BE2C (cell line): ENCODE measurements around the gene PLEKHF1.

Source experiments
- DNase-seq: peaks from one replicate; pipeline ENCODE4 v3.0.0-alpha.2; 2020
- H3K27me3 ChIP-seq: fragments of 250-450 bp; sonication (Bioruptor Pico); 2 replicates; pipeline ENCODE4 v1.5.1; 2020; ENCODE audit warnings: mild to moderate bottlenecking
- H3K36me3 ChIP-seq: fragments of 250-450 bp; sonication (Bioruptor Pico); 2 replicates; pipeline ENCODE4 v1.5.1; 2020; ENCODE audit warnings: mild to moderate bottlenecking
- H3K4me1 ChIP-seq: fragments of 250-450 bp; sonication (Bioruptor Pico); 2 replicates; pipeline ENCODE4 v1.5.1; 2020
- H3K4me3 ChIP-seq: 2 replicates; pipeline ENCODE4 v1.5.1; 2011; ENCODE audit warnings: low read depth, low read length
- H3K9me3 ChIP-seq: fragments of 250-450 bp; sonication (Bioruptor Pico); 2 replicates; pipeline ENCODE4 v1.5.1; 2020
- TF ChIP-seq, protein P1 (sequence below): IDR thresholded peaks from 2 replicates; pipeline ENCODE4 v1.5.1; 2012; ENCODE audit warnings: mild to moderate bottlenecking, low read depth, low read length

PLEKHF1 gene

GRCh38 chr19:29674374-29675119 lies 9.3 kb downstream of the PLEKHF1 start:
- Histone ChIP-seq H3K9me3 (no peaks in the 10 kb centered on the region), H3K4me1 (no peaks in the 10 kb centered on the region), H3K36me3 (no peaks in the 10 kb centered on the region; the same call in 1 of the 2 replicates), H3K4me3 (no peak overlapping the region), H3K27me3 (no peaks in the 10 kb centered on the region)
- TF ChIP-seq, protein P1, sequence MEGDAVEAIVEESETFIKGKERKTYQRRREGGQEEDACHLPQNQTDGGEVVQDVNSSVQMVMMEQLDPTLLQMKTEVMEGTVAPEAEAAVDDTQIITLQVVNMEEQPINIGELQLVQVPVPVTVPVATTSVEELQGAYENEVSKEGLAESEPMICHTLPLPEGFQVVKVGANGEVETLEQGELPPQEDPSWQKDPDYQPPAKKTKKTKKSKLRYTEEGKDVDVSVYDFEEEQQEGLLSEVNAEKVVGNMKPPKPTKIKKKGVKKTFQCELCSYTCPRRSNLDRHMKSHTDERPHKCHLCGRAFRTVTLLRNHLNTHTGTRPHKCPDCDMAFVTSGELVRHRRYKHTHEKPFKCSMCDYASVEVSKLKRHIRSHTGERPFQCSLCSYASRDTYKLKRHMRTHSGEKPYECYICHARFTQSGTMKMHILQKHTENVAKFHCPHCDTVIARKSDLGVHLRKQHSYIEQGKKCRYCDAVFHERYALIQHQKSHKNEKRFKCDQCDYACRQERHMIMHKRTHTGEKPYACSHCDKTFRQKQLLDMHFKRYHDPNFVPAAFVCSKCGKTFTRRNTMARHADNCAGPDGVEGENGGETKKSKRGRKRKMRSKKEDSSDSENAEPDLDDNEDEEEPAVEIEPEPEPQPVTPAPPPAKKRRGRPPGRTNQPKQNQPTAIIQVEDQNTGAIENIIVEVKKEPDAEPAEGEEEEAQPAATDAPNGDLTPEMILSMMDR: no peak
- DNase-seq: no peak

DNA sequence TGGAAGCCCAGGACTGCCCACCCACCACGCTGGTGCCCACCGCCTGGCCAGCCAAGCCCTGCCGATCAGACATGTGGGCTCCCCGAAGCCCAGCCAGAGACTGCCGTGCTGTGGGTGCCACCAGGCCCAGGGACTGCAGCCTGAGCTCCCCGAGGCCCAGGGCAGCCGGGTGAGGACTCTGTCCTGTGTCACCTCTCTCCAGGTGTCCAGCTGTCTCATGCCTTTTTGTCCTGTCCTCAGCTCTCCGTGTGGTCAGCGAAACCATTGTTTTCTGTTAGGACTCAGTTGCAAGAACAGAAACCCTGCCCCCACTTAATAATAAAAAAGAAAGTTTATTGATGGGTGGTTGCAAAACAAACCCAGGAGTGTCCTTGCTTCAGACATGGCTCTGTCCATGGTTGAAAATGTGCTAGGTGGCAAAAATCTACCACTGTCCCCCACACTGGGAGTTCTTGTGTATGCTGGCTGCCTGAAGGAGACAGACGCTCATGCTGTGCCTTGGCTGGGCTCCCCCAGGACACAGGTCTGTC lies 9.9 kb downstream of the PLEKHF1 start:
- Histone ChIP-seq H3K27me3 (no peaks in the 10 kb centered on the region), H3K4me3 (no peak overlapping the region), H3K4me1 (no peaks in the 10 kb centered on the region), H3K9me3 (no peaks in the 10 kb centered on the region), H3K36me3 (no peaks in the 10 kb centered on the region; the same call in 1 of the 2 replicates)
- no peak for DNase-seq
- TF ChIP-seq, protein P1: no peak

- no peaks in the 10 kb centered on the region for H3K27me3 ChIP-seq
- no peaks in the 10 kb centered on the region for H3K9me3 ChIP-seq
- no peaks in the 10 kb centered on the region for H3K4me1 ChIP-seq
- no peaks in the 10 kb centered on the region; the same call in 1 of the 2 replicates for H3K36me3 ChIP-seq
- DNase-seq: no peak
- TF ChIP-seq, protein P1: no peak
- H3K4me3 ChIP-seq: no peak overlapping the region
Measured at GRCh38 chr19:29675650-29676186, 10.5 kb downstream of the PLEKHF1 start.

DNA sequence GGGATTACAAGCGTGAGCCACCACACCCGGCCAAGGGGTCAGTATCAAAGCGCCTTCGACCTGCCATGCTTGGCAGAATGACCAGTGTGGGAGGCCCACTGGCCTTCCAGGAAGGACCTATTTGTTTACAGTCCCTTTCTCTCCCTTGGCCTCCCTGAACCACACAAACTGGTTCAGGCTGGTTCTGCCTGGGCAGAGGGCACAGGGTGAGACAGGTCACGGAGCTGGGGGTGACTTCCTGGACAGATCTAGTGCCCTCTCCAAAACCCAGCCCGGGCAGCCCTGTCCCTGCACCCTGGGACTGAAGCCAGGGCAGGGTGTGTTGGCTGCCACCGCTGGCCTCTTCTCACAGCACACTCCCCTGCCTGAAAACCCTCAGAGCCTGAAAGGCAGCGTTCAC lies 11.3 kb downstream of the PLEKHF1 start:
- Histone ChIP-seq H3K36me3 (no peaks in the 10 kb centered on the region; the same call in 1 of the 2 replicates), H3K4me1 (no peaks in the 10 kb centered on the region), H3K9me3 (no peaks in the 10 kb centered on the region), H3K27me3 (no peaks in the 10 kb centered on the region), H3K4me3 (no peak overlapping the region)
- TF ChIP-seq, protein P1: no peak
- no peak for DNase-seq

DNA sequence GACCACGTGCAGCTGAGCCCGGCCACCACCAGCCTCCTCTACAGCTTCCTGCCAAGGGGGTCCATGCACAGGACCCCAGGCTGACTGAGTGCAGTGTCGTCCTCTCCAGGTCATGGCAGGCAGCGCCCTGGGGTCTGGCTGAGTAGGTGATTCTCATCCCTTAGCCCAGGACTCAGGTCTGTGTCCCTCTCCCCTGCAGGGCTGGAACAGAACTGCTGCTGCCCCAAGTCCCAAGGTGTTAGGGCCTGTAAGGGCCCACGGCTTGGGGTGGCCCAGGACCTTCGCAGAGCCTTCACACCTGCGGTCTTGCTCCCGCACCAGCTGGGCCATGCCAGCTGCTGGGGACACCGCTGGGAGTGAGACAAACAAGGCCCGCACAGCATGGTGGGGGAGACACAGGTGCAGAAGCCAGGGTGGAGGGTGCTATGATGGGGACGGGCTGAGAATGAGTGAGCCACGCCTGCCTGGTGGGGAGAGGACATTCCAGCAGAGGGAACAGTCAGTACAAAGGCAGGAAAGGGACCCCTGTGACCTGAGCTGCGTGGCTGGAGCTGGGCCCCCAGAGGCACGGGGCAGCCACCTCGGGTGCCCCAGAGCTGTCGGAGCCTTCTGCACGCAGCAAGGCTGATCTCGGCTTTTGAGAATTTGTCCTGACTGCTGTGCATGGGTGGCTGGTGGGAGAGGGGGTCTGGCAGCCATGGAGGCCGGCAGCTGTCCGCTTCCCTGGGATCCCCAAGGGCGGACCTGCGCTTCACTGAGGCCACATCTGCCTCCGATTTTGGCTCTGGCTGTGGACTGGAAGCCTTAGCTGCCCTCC lies 11.9 kb downstream of the PLEKHF1 start:
- Histone ChIP-seq H3K4me3 (no peak overlapping the region), H3K27me3 (no peaks in the 10 kb centered on the region), H3K9me3 (no peaks in the 10 kb centered on the region), H3K36me3 (no peaks in the 10 kb centered on the region), H3K4me1 (no peaks in the 10 kb centered on the region)
- TF ChIP-seq, protein P1: no peak
- no peak for DNase-seq
